Neutrophil (primary cell): Measurements from ENCODE around the gene DNAJC13.

Experiments used
- H3K27ac ChIP-seq: fragments of 200-600 bp; sonication (generic); 2 replicates; pipeline ENCODE4 v1.5.1; 2016; ENCODE audit warnings: mild to moderate bottlenecking, moderate library complexity
- H3K27me3 ChIP-seq: fragments of 200-600 bp; sonication (generic); 2 replicates; pipeline ENCODE4 v1.6.0; 2016; ENCODE audit warnings: mild to moderate bottlenecking
- H3K36me3 ChIP-seq: fragments of 200-600 bp; sonication (generic); 2 replicates; pipeline ENCODE4 v1.5.1; 2017
- H3K4me1 ChIP-seq, 2 experiments: fragments of 200-600 bp in 1 of 2; sonication (generic) in 1 of 2; 1 replicate in 1 of 2; 2 replicates in 1 of 2; pipeline versions ENCODE4 v1.5.1 to v1.6.1; 2013 to 2016; ENCODE audit warnings: low read depth in 1 of 2, low read length in 1 of 2, mild to moderate bottlenecking in 1 of 2, moderate library complexity in 1 of 2; ENCODE audit not compliant: control insufficient read depth in 1 of 2, insufficient read depth in 1 of 2
- H3K4me3 ChIP-seq, 2 experiments: fragments of 200-600 bp in 1 of 2; sonication (generic) in 1 of 2; 1 replicate in 1 of 2; 2 replicates in 1 of 2; pipeline ENCODE4 v1.5.1; 2013 to 2016; ENCODE audit warnings: low read depth in 1 of 2, low read length in 1 of 2, mild to moderate bottlenecking in 1 of 2, moderate library complexity in 1 of 2
- H3K9me3 ChIP-seq: fragments of 200-600 bp; sonication (generic); 2 replicates; pipeline ENCODE4 v1.5.1; 2016
- CTCF ChIP-seq: fragments of 200-600 bp; sonication (generic); IDR thresholded peaks from 2 replicates; pipeline ENCODE4 v1.5.1; 2016; ENCODE audit warnings: antibody characterized with exemption

Gene DNAJC13

GRCh38 chr3:132521901-132522300 is 104.6 kb downstream of the DNAJC13 start:
- H3K9me3 ChIP-seq, result no peaks in the 10 kb centered on the region
- H3K4me3 ChIP-seq, result no peak overlapping the region
- no peak overlapping the region for H3K27ac ChIP-seq
- peaks cover 100% of the 10 kb centered on the region for H3K36me3 ChIP-seq
- H3K27me3 ChIP-seq, result no peaks in the 10 kb centered on the region
- no peaks in the 10 kb centered on the region for H3K4me1 ChIP-seq
- TF ChIP-seq CTCF, result no peak

GRCh38 chr3:132522353-132522752 is 105.1 kb downstream of the DNAJC13 start:
- Histone ChIP-seq H3K9me3 (no peaks in the 10 kb centered on the region), H3K36me3 (peaks cover 100% of the 10 kb centered on the region), H3K4me1 (no peaks in the 10 kb centered on the region), H3K4me3 (no peak overlapping the region), H3K27me3 (no peaks in the 10 kb centered on the region), H3K27ac (no peak overlapping the region)
- no peak for TF ChIP-seq CTCF

- peaks cover 94% of the 10 kb centered on the region for H3K36me3 ChIP-seq
- TF ChIP-seq CTCF, result no peak
- no peak overlapping the region for H3K4me3 ChIP-seq
- H3K9me3 ChIP-seq, result no peaks in the 10 kb centered on the region
- H3K27ac ChIP-seq, result no peak overlapping the region
- H3K27me3 ChIP-seq, result no peaks in the 10 kb centered on the region
- no peaks in the 10 kb centered on the region for H3K4me1 ChIP-seq
Measured at GRCh38 chr3:132530624-132531023, 113.3 kb downstream of the DNAJC13 start.

GRCh38 chr3:132535575-132536441 is 118.5 kb downstream of the DNAJC13 start:
- Histone ChIP-seq H3K36me3 (peaks cover 83% of the 10 kb centered on the region), H3K9me3 (no peaks in the 10 kb centered on the region), H3K27me3 (no peaks in the 10 kb centered on the region), H3K27ac (no peak overlapping the region), H3K4me3 (no peak overlapping the region), H3K4me1 (no peaks in the 10 kb centered on the region)
- peak; percentile 48 for TF ChIP-seq CTCF

GRCh38 chr3:132536442-132537153 is 119.3 kb downstream of the DNAJC13 start:
- peaks cover 83% of the 10 kb centered on the region for H3K36me3 ChIP-seq

More at GRCh38 chr3:132536442-132537153, 119.3 kb downstream of the DNAJC13 start:
- Histone ChIP-seq H3K4me3 (no peak overlapping the region), H3K27ac (no peak overlapping the region), H3K4me1 (no peaks in the 10 kb centered on the region), H3K27me3 (no peaks in the 10 kb centered on the region), H3K9me3 (no peaks in the 10 kb centered on the region)
- no peak for TF ChIP-seq CTCF
